Muscle layer of colon (tissue), 2 donors: ENCODE results near the gene C20orf202.
"Not testable (repeated sequence)": the region's sequence is repeated elsewhere in the genome, so short reads cannot be mapped to it uniquely, and the experiment has no call there.

Experiments used
- H3K27ac ChIP-seq: one replicate; pipeline ENCODE4 v1.7.0; 2013; ENCODE audit warnings: low read depth, mild to moderate bottlenecking, low read length, moderate library complexity
- H3K27me3 ChIP-seq, 2 donors: one replicate each; pipeline ENCODE4 v1.7.0; 2013; ENCODE audit warnings: low read length in 2 of 2, mild to moderate bottlenecking in 2 of 2; ENCODE audit not compliant: insufficient read depth in 2 of 2, control insufficient read depth in 1 of 2
- H3K36me3 ChIP-seq: one replicate; pipeline ENCODE4 v1.7.0; 2013; ENCODE audit warnings: mild to moderate bottlenecking, low read length; ENCODE audit not compliant: insufficient read depth
- H3K4me1 ChIP-seq: one replicate; pipeline ENCODE4 v1.7.0; 2013; ENCODE audit warnings: mild to moderate bottlenecking, low read length; ENCODE audit not compliant: insufficient read depth
- H3K4me3 ChIP-seq, 2 donors: one replicate each; pipeline ENCODE4 v1.7.0; 2013; ENCODE audit warnings: low read length in 2 of 2, low read depth in 1 of 2, mild to moderate bottlenecking in 1 of 2, moderate library complexity in 1 of 2
- H3K9ac ChIP-seq: one replicate; pipeline ENCODE4 v1.7.0; 2013; ENCODE audit warnings: low read length
- H3K9me3 ChIP-seq: one replicate; pipeline ENCODE4 v1.7.0; 2013; ENCODE audit warnings: mild to moderate bottlenecking, low read length
- donor health status: abdominal sarcoma.
- donor health status: Adenocarcinoma of cecum.

Gene C20orf202

GRCh38 chr20:1210501-1210900 lies 7.2 kb downstream of the C20orf202 start:
- no peaks in the 10 kb centered on the region for H3K27me3 ChIP-seq
- no peak overlapping the region for H3K27ac ChIP-seq
- no peaks in the 10 kb centered on the region for H3K36me3 ChIP-seq
- peaks cover 4% of the 10 kb centered on the region for H3K4me1 ChIP-seq
- H3K9me3 ChIP-seq: no peaks in the 10 kb centered on the region
- no peak overlapping the region for H3K4me3 ChIP-seq
- no peak overlapping the region for H3K9ac ChIP-seq

- Histone ChIP-seq H3K9me3 (no peaks in the 10 kb centered on the region), H3K27ac (no peak overlapping the region), H3K36me3 (no peaks in the 10 kb centered on the region), H3K27me3 (no peaks in the 10 kb centered on the region), H3K9ac (no peak overlapping the region), H3K4me3 (no peak overlapping the region), H3K4me1 (peaks cover 4% of the 10 kb centered on the region)
Measured at GRCh38 chr20:1212023-1212422, 8.8 kb downstream of the C20orf202 start.

- Histone ChIP-seq H3K9ac (no peak overlapping the region), H3K27me3 (no peaks in the 10 kb centered on the region), H3K27ac (no peak overlapping the region), H3K4me3 (no peak overlapping the region), H3K9me3 (no peaks in the 10 kb centered on the region), H3K36me3 (no peaks in the 10 kb centered on the region), H3K4me1 (peaks cover 4% of the 10 kb centered on the region)
Measured at GRCh38 chr20:1212607-1213396, 9.5 kb downstream of the C20orf202 start.

GRCh38 chr20:1214838-1215261 lies 11.6 kb downstream of the C20orf202 start:
- H3K27me3 ChIP-seq: no peaks in the 10 kb centered on the region
- no peaks in the 10 kb centered on the region for H3K36me3 ChIP-seq
- H3K9me3 ChIP-seq: no peaks in the 10 kb centered on the region
- H3K9ac ChIP-seq: no peak overlapping the region
- H3K4me3 ChIP-seq: no peak overlapping the region
- H3K4me1 ChIP-seq: peaks cover 4% of the 10 kb centered on the region
- H3K27ac ChIP-seq: no peak overlapping the region

GRCh38 chr20:1215386-1216170 lies 12.3 kb downstream of the C20orf202 start:
- no peaks in the 10 kb centered on the region for H3K9me3 ChIP-seq
- no peak overlapping the region for H3K9ac ChIP-seq
- H3K4me3 ChIP-seq: no peak overlapping the region
- no peaks in the 10 kb centered on the region for H3K27me3 ChIP-seq
- H3K4me1 ChIP-seq: peaks cover 4% of the 10 kb centered on the region
- no peak overlapping the region for H3K27ac ChIP-seq
- H3K36me3 ChIP-seq: no peaks in the 10 kb centered on the region

- not testable (repeated sequence) for H3K9ac ChIP-seq, H3K4me1 ChIP-seq, H3K27me3 ChIP-seq, H3K36me3 ChIP-seq, H3K27ac ChIP-seq, H3K4me3 ChIP-seq, H3K9me3 ChIP-seq
Measured at GRCh38 chr20:1216527-1217427, 13.5 kb downstream of the C20orf202 start.

- not testable (repeated sequence) for H3K36me3 ChIP-seq, H3K4me1 ChIP-seq, H3K4me3 ChIP-seq, H3K9ac ChIP-seq, H3K9me3 ChIP-seq, H3K27ac ChIP-seq
- peaks cover 17 to 18% of the 10 kb centered on the region in 2 donors for H3K27me3 ChIP-seq
Measured at GRCh38 chr20:1222750-1223149, 19.5 kb downstream of the C20orf202 start.

GRCh38 chr20:1224205-1224890 lies 21.1 kb downstream of the C20orf202 start:
- no peak overlapping the region for H3K4me3 ChIP-seq
- H3K9ac ChIP-seq: no peak overlapping the region
- H3K9me3 ChIP-seq: no peaks in the 10 kb centered on the region
- peaks cover 20 to 25% of the 10 kb centered on the region in 2 donors for H3K27me3 ChIP-seq
- H3K4me1 ChIP-seq: no peaks in the 10 kb centered on the region
- no peak overlapping the region for H3K27ac ChIP-seq
- no peaks in the 10 kb centered on the region for H3K36me3 ChIP-seq

- H3K27me3 ChIP-seq: peaks cover 20 to 34% of the 10 kb centered on the region in 2 donors
- H3K9me3 ChIP-seq: no peaks in the 10 kb centered on the region
- H3K27ac ChIP-seq: no peak overlapping the region
- no peak overlapping the region for H3K9ac ChIP-seq
- H3K4me3 ChIP-seq: no peak overlapping the region
- H3K4me1 ChIP-seq: no peaks in the 10 kb centered on the region
- H3K36me3 ChIP-seq: no peaks in the 10 kb centered on the region
Measured at GRCh38 chr20:1225263-1225782, 22.1 kb downstream of the C20orf202 start.

- H3K36me3 ChIP-seq: no peaks in the 10 kb centered on the region
- H3K4me3 ChIP-seq: peak within 1 kb of the TSS; percentile 28 to 37
- H3K9ac ChIP-seq: no peak within 1 kb of the TSS
- H3K27ac ChIP-seq: no peak within 1 kb of the TSS
- H3K4me1 ChIP-seq: no peaks in the 10 kb centered on the region
- H3K9me3 ChIP-seq: no peaks in the 10 kb centered on the region
- peaks cover 20 to 34% of the 10 kb centered on the region in 2 donors for H3K27me3 ChIP-seq
Measured at GRCh38 chr20:1225783-1226654, 22.8 kb downstream of the C20orf202 start, which contains the start of gene RAD21L1. RAD21L1 (plus strand) TSS chr20:1226044; CDS start chr20:1228454, 2,410 bp downstream.
